Fibroblast of pulmonary artery (primary cell): ENCODE data around the gene GCG.

Experiments used
- DNase-seq: peaks from one replicate; pipeline ENCODE4 v3.0.0-alpha.2; 2010; ENCODE audit warnings: low read depth
- H3K4me3 ChIP-seq: replicated peaks from 2 replicates; pipeline ENCODE4 v1.5.1; 2011; ENCODE audit warnings: low read depth, mild to moderate bottlenecking, control low read depth, low read length, moderate library complexity
- TF ChIP-seq, protein P1 (sequence below): IDR thresholded peaks from 2 replicates; pipeline ENCODE4 v1.5.1; 2011; ENCODE audit warnings: mild to moderate bottlenecking, control low read depth, low read length, inconsistent platforms; ENCODE audit errors: missing control alignments

The GCG gene

DNA sequence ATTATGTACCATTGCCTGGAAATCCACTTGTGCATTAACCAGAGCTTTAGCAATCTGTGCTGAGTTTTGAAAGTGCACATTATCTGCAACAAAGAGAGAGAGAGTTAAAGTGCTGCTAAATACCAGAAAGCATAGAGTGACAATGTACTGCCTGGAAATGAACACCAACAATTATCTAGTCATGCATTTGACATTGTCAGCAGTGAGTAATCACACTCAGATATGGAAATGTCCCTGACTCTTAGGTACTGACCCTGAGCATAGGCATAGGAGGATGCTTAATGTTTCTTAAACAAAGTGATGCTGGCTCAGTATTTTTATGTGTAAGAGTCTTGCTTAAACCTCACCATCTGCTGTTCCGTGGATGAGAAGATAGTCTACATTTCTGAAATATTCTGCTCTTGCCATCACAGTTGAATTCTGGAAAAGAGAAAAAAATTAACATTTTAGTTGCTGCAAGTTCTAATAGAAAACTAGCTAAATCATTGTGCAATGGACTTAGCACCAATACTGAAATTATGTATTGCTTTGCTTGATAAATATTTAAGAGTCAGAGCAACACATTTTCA, 20.8 kb upstream of the GCG start:
- TF ChIP-seq, protein P1, sequence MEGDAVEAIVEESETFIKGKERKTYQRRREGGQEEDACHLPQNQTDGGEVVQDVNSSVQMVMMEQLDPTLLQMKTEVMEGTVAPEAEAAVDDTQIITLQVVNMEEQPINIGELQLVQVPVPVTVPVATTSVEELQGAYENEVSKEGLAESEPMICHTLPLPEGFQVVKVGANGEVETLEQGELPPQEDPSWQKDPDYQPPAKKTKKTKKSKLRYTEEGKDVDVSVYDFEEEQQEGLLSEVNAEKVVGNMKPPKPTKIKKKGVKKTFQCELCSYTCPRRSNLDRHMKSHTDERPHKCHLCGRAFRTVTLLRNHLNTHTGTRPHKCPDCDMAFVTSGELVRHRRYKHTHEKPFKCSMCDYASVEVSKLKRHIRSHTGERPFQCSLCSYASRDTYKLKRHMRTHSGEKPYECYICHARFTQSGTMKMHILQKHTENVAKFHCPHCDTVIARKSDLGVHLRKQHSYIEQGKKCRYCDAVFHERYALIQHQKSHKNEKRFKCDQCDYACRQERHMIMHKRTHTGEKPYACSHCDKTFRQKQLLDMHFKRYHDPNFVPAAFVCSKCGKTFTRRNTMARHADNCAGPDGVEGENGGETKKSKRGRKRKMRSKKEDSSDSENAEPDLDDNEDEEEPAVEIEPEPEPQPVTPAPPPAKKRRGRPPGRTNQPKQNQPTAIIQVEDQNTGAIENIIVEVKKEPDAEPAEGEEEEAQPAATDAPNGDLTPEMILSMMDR = no peak
- no peak overlapping the region for H3K4me3 ChIP-seq
- no peak for DNase-seq

DNA sequence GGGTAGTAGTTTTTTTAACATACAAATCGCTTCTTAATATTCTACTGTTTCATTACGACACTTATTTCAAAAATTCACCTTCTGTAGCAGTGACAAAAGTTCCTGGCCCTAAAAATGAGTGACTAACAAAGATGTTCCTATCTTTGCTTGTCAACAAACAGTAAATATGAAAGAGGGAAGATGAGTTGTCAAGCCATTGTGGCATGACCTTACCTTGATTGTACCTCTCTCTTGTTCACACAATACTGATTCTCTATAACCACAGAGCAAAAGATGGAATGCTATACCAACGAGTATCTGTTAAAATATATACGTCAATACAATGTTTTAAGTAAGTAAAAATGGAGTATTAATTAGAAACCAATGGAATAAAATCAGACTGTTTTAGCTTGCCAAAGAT, 14.7 kb upstream of the GCG start:
- TF ChIP-seq, protein P1 = no peak
- no peak for DNase-seq

DNA sequence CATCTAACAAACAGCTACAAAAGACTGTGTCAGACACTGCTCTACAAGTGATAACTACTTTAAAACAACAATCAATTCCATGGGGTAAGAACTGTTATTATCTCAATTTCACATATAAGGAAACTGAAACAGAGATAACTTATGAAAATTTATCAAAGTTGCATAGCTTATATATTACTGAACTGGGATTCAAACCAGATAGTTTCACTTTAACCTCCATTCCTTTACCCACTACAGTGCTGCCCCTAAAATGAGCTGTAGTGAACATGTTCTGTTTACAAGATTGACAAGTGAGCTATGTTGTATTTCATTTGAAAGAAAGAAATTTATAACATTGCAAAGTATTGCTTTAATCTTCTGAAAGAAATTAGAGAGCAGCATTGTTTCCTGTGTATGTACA, 14.1 kb upstream of the GCG start:
- no peak overlapping the region for H3K4me3 ChIP-seq
- TF ChIP-seq, protein P1 = no peak
- DNase-seq = no peak

More for the DNA sequence above, 14.7 kb upstream of the GCG start:
- no peak overlapping the region for H3K4me3 ChIP-seq

- TF ChIP-seq, protein P1 = no peak
- H3K4me3 ChIP-seq = no peak overlapping the region
- peak; percentile 5 for DNase-seq
Measured at GRCh38 chr2:162164802-162165201, 12.8 kb upstream of the GCG start.

DNA sequence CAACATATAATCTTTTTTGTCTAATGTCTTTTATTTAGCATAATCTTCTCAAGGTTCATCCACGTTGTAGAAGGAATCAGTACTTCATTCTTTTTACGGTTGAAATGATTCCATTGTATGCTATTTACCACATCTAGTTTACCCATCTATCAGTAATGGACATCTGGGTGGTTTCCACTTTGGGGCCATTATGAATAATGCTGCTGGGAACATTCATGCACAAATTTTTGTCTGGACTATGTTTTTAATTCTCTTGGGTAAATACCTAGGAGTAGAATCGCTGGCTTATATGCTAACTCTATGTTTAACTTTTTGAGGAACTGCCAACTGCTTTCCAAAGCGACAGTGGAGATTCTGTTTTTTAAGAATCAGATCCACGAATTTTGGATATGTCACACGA, 7.4 kb upstream of the GCG start:
- no peak overlapping the region for H3K4me3 ChIP-seq
- no peak for DNase-seq
- TF ChIP-seq, protein P1 = no peak

DNA sequence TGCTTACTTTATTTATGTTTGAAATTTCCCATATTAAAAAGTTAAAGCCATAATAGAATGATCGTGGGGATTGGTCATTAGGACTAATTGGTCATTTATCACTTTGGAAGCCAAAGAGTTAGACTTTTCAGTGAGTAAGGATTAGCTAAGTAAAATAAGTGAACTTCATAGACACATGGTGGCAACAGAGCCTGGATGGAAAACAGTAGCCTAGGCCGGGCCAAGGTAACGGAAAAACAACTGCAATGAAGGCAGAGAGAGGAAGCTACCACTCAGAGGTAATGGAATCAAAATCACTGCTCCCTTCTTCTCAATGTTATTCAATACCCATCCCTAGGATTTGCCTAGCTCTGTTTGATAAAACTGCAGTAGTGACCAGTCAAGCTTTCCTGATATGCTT, 4.1 kb upstream of the GCG start:
- TF ChIP-seq, protein P1 = no peak

GRCh38 chr2:162155093-162155492, 3.0 kb upstream of the GCG start:
- TF ChIP-seq, protein P1 = peak; percentile 13
- no peak overlapping the region for H3K4me3 ChIP-seq
- DNase-seq = no peak

More for the DNA sequence above, 4.1 kb upstream of the GCG start:
- H3K4me3 ChIP-seq = no peak overlapping the region
- no peak for DNase-seq
